ENCODE results near the gene FKBP5.
"Not testable (repeated sequence)": the region's sequence is repeated elsewhere in the genome, so short reads cannot be mapped to it uniquely, and the experiment has no call there.

The FKBP5 gene

GRCh38 chr6:35687658-35688604 lies 784 bp downstream of the FKBP5 start:
- DNase-seq, result peak; percentile 49 to 51

DNA sequence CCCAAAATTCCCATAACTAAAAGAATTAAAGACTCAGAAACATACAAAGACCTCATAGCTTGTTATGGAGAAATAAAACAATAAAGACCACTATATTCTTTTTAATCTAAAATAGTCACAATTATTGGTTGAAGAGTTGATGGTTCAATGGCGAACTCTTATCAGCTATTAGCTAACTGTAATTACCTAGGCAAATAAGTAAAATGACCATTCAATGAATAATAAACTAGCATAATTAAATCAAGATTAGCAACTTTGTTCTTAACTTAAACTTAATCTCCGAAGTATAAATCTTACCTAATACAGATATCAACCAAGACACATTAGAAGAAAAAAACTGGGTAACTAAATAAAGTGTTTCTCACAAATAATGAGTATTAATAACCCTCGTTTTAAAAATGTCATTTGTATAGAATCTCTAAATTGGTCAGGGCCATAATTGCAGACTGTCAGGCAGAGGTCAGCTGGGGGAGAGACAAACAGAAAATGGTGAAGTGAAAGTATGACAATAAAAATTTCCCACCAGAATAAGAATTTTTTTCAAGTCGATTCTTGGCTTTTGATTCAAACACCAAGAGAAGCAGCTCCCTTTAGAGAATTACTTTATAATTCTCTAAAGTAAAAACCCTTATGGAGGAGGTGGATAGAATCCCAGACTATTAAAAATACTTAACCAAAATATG lies 1.7 kb downstream of the FKBP5 start:
- no peak for DNase-seq

GRCh38 chr6:35686436-35686835 lies 2.3 kb downstream of the FKBP5 start:
- no peak for DNase-seq

GRCh38 chr6:35683267-35683666 lies 5.4 kb downstream of the FKBP5 start:
- no peak for DNase-seq

- no peak for DNase-seq
Observed at GRCh38 chr6:35681298-35681697, 7.4 kb downstream of the FKBP5 start.

DNA sequence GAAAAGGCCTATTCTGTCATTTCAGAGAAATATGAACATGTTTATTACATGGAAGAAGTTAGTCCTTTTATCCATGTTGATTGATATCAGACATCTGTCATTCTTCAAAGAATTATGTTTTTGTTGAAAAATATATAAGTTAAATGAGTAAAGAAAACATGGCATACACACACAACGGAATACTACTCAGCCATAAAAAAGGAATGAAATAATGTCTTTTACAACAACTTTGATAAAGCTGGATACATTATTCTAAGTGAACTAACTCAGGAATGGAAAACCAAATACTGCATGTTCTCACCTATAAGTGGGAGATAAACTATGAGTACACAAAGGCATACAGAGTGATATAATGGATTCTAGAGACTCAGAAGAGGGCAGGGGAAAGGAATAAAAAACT lies 9.3 kb downstream of the FKBP5 start:
- DNase-seq, result no peak

GRCh38 chr6:35678814-35679213 lies 9.9 kb downstream of the FKBP5 start:
- no peak for DNase-seq

- DNase-seq, result no peak
Observed at GRCh38 chr6:35678021-35678654, 10.6 kb downstream of the FKBP5 start.

- no peak for DNase-seq
Observed at GRCh38 chr6:35677456-35677855, 11.3 kb downstream of the FKBP5 start.

DNA sequence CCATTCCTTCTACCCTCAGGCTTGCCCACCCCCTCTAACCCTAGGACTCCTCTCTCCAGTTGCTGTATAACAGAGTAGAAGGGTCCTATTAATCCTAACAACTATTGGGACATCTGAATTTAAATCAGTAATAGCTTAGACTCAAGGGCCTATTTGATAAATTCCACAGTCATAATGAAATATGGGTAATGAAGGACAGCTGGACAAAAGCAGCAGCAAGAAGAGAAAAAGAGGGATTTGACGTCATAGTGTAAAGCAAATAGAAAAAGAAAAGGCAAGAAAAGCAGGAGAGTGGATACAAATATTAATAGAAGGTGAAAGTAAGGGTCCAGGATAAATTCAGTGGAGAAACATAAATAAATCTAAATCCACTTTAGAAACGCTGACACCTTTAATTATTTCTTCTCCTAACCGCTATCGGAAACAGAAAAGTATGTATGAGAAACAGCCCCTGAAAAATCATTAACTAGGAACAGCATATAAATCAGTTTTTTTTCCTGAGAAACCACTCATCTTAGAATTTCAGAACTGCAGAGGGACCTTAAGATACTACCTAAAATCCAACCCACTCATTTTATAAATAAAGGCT lies 12.8 kb downstream of the FKBP5 start:
- no peak for DNase-seq

- DNase-seq, result no peak
Observed at GRCh38 chr6:35674594-35674993, 14.1 kb downstream of the FKBP5 start.

DNA sequence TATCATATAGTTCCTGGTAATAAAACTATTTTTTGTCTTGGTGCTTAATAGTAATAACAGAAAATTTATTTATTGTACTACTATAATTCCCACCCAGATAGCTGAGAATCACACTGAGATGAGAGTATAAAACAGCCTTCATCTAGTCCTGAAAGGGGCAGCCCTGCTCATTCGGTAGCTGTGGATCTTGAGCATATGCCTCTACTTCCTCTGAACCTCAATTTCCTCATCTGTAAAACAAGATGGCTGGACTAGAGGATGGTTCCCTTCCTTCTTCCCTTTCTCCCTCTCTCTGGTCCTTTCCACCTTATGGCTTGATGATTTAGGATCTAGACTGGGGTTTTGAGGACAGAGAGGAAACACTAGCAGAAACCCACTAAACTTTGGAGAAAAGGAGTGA lies 15.0 kb downstream of the FKBP5 start:
- no peak for DNase-seq

DNA sequence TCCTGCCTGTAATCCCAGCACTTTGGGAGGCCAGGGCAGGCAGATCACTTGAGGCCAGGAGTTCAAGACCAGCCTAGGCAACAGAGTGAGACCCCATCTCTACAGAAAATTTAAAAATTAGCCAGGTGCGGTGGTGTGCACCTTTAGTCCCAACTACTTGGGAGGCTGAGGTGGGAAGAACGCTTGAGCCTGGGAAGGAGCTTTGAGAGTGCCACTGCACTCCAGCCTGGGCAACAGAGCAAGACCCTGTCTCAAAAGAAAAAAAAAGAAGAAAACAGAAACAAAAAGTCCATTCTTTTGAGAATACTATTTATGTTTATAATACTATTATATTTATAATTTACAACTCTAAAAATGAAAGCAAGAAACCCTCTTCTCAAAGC lies 15.4 kb downstream of the FKBP5 start:
- not testable (repeated sequence) for DNase-seq

DNA sequence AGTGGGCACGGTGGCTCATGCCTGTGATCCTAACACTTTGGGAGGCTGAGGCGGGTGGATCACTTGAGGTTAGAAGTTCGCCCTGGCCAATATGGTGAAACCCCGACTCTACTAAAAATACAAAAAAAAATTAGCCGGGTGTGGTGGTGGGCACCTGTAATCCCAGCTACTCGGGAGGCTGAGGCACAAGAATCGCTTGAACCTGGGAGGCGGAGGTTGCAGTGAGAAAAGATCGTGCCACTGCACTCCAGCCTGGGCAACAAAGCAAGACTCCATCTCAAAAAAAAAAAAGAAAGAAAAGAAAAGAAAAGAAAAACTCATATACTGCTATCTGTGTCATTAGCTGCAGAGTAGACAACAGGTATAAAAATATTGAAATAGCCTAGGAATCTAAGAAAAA lies 18.3 kb downstream of the FKBP5 start:
- DNase-seq, result not testable (repeated sequence)

- DNase-seq, result no peak
Observed at GRCh38 chr6:35669451-35670045, 19.2 kb downstream of the FKBP5 start.

DNA sequence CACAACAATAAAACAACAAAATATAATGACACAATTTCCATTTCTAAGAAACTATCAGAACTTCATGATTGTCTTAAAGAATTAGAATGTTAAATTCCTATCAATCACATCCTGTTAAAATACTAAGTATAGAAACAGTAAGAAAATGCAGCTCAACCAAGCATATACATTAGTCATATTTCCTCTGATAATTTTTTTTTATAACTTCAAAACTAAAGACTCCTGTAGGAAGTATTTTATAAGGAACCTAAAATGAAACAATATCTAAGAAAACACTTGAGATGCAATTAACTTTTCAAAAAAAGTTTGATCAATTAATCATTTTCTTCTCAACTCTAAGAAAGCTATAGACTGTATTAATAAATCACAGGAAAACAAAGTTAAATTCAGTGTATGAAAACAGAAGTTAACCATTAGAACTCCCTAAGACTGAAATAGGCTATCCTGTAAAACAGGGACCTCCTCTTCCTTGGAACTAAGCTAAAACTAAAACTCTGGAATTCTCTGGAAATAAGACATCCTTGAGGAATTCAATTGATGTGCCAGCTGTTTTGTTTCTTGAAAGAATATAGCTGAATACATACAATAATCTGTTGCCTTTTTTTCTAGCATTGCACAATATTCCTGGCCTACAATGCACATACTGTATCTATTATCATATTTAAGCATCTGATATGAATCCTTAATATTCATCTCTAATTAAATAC lies 19.8 kb downstream of the FKBP5 start:
- no peak for DNase-seq

DNA sequence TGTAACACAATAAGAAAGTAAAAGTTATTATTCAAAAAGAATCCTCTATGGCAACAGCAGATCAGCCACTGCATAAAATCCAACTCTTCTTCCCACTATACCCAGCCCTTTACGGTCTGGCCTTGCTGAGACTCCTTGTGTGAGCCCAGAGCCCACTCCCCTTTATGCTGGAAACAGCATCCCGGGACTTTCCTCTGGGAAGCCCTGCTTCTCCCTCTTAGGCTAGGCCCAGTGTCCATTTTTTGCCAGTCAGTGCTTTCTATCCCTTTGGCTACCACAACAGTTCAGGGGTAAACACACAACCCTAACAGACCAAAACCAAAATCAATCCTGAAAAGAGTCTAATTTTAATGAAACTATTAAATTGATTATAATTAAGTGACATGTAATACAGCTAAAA lies 20.6 kb downstream of the FKBP5 start:
- DNase-seq, result no peak

- DNase-seq, result no peak
Observed at GRCh38 chr6:35665573-35665972, 23.1 kb downstream of the FKBP5 start.

GRCh38 chr6:35664945-35665344 lies 23.8 kb downstream of the FKBP5 start:
- no peak for DNase-seq

DNA sequence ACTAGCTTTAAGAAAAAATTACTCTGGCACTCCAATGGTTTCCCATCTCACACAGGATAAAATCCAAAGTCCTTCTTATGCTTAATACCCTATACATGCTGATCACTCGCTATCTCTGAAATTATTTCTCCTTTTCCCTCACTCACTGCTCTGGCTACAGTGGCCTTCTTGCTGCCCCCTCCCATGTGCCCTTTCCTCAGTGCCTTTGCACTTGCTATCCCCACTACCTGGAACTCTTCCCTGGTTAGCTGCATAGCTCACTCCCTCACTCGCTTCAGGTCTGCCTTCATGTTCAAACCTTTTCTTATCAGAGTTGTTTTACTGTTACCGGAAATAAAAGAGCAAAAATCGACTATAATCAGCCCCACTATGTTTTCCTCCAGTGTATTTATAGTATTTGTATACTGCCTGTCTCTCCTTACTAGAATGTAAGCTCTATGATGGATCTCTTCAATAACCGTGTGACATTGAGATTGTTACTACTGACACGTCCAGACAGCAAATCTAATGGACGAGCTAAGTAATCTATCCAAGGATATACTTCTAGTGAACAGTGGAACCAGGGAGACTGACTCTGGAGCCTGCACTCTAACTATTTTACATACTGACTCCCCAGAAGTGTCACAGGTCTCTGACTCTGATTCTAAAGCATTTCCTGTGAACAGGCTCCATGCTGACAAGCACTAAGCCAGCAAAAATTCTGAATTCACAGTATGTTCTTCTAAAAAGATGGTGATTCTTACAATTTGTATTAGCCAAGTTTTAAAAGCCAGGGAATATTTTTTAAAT lies 25.1 kb downstream of the FKBP5 start:
- DNase-seq, result no peak

- DNase-seq, result no peak
Observed at GRCh38 chr6:35662999-35663398, 25.7 kb downstream of the FKBP5 start.

All from stimulated activated CD4-positive, alpha-beta T cell treated with anti-CD3 and anti-CD28 coated beads, Interleukin-2, amount 100 ng/mL, for 48 hours (primary cell).